Skeletal muscle satellite cell (primary cell): Measurements from ENCODE around the gene EFCAB8.
"Not testable (repeated sequence)": the region's sequence is repeated elsewhere in the genome, so short reads cannot be mapped to it uniquely, and the experiment has no call there.

Experiments
- H3K27me3 ChIP-seq: 2 replicates; pipeline ENCODE4 v1.7.0; 2013; ENCODE audit warnings: low read length; ENCODE audit not compliant: control insufficient read depth, insufficient read depth
- H3K36me3 ChIP-seq: 2 replicates; pipeline ENCODE4 v1.7.0; 2013; ENCODE audit warnings: mild to moderate bottlenecking, control low read depth, low read length; ENCODE audit not compliant: insufficient read depth
- H3K4me1 ChIP-seq: 2 replicates; pipeline ENCODE4 v1.7.0; 2013; ENCODE audit warnings: low read length; ENCODE audit not compliant: control insufficient read depth, insufficient read depth
- H3K4me2 ChIP-seq: 2 replicates; pipeline ENCODE4 v1.7.0; 2013; ENCODE audit warnings: mild to moderate bottlenecking, low read length
- H3K4me3 ChIP-seq: 2 replicates; pipeline ENCODE4 v1.7.0; 2013; ENCODE audit warnings: low read length
- H3K9ac ChIP-seq: 2 replicates; pipeline ENCODE4 v1.7.0; 2013; ENCODE audit warnings: mild to moderate bottlenecking, low read depth, low read length, moderate library complexity
- H3K9me3 ChIP-seq: replicated peaks from 2 replicates; pipeline ENCODE4 v1.7.0; 2013; ENCODE audit warnings: mild to moderate bottlenecking, control low read depth, low read length

The EFCAB8 gene

DNA sequence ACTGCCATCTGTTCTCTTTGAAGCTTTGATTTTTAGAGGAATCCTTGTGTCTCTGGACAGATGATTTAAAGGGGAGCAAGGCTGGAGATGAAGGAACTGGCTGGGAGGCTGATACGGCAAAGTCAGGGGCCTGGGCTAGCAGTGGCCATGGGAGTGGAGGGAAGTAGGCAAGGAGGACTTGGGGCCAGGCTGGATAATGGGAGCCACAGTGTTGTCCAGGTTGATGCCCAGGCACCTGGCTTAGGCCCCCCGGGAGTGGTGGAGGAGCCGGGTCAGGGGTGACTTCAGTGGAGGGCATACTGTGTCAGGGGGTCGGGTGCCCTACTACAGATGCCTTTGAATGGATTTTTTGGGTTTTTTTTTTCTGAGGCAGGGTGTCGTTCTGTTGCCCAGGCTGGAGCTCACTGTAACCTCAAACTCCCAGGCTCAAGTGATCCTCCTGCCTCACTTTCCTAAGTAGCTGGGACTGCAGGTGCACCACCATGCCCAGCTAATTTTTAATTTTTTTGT lies 45.0 kb downstream of the EFCAB8 start:
- H3K4me2 ChIP-seq = no peak overlapping the region
- no peaks in the 10 kb centered on the region for H3K9me3 ChIP-seq
- H3K9ac ChIP-seq = no peak overlapping the region
- no peak overlapping the region for H3K4me3 ChIP-seq
- H3K27me3 ChIP-seq = peaks cover 9% of the 10 kb centered on the region
- no peaks in the 10 kb centered on the region for H3K36me3 ChIP-seq
- H3K4me1 ChIP-seq = no peaks in the 10 kb centered on the region

DNA sequence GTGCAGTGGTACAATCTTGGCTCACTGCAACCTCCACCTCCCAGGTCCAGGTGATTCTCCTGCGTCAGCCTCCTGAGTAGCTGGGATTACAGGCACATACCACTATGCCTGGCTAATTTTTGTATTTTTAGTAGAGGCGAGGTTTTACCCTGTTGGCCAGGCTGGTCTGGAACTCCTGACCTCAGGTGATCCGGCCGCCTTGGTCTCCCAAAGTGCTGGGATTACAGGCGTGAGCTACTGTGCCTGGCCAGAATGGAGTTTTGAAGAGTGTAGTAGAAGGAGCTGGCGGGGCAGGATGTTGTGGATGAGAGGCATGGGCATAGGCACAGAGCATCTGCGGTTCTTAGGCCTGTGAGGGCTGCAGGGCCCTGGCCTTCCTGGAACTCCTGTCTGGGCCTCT lies 46.0 kb downstream of the EFCAB8 start:
- not testable (repeated sequence) for H3K9me3 ChIP-seq, H3K4me3 ChIP-seq, H3K36me3 ChIP-seq, H3K27me3 ChIP-seq, H3K4me2 ChIP-seq, H3K9ac ChIP-seq, H3K4me1 ChIP-seq

DNA sequence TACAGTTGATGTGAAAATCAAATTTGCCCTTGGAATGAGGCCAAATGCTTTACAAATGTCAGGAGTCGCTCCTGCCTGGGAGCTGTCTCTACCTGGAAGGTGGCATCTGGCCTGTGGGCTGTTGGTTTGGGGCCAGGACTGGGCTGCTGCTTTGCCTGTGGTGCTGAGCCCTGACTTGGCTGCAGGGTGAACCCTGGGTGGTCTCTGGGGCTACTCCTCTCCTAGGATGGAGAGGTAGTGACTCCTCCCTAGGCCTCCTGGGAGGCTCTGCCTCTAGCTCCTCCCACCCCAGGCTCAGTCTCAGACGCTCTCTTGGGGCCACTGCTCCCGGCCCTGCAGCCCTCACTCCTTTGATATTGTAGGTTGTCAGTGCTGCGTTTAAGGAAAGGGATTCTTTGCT lies 47.5 kb downstream of the EFCAB8 start:
- Histone ChIP-seq H3K4me2 (no peak overlapping the region), H3K4me3 (no peak overlapping the region), H3K4me1 (no peaks in the 10 kb centered on the region), H3K36me3 (no peaks in the 10 kb centered on the region), H3K9me3 (no peaks in the 10 kb centered on the region), H3K27me3 (peaks cover 9% of the 10 kb centered on the region), H3K9ac (no peak overlapping the region)

DNA sequence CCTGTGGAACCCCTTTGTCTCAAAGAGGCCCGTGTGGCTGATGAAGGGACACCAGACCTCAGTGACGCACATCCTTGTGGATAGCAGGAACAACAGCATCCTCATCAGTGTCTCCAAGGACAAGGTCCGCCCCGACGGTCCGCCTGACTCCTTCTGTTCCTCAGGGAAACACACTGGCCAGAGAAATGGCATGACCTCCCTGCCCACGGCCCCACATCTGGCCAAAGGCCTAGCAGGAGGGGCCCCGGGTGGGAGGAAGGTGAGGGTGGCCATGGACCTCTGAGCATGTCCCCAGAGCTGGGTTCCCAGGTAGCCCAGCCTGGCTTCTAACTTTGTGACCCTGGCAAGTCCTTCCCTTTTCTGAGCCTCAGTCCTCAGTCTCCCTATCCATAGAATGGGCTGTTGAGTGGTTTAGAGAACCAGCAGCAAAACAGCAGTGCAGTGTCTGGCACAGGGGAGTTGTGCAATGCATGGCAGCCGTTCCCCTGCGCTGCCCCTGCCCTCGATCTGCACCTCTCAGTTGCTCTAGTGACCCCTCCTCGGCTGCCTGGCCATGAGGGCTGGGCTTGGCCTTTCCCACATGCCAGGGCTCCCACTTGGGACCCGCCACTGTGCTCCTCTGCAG lies 48.3 kb downstream of the EFCAB8 start:
- H3K9me3 ChIP-seq = no peaks in the 10 kb centered on the region
- H3K36me3 ChIP-seq = no peaks in the 10 kb centered on the region
- H3K27me3 ChIP-seq = peaks cover 9% of the 10 kb centered on the region
- no peak overlapping the region for H3K4me2 ChIP-seq
- H3K4me1 ChIP-seq = no peaks in the 10 kb centered on the region
- H3K9ac ChIP-seq = no peak overlapping the region
- H3K4me3 ChIP-seq = no peak overlapping the region

DNA sequence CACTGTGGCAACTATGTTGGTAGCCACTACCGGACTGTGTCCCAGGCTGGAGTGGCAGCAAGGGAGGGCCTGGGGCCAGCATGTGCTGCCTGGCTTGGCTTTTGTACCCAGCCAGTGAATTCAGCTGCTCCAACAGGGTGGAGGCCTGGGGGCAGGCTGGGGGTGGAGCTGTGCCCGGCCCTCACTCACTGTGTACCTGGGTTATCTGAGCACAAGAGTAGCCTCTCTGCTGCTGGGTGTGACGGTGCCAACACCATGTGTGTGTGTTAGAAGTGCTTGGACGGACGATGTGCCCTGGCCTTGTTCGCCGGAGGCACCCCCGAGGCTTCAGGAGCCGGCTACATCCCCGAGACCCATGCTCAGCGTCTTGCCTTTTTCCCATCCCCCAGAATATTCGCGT lies 49.2 kb downstream of the EFCAB8 start:
- Histone ChIP-seq H3K9me3 (no peaks in the 10 kb centered on the region), H3K4me2 (no peak overlapping the region), H3K4me3 (no peak overlapping the region), H3K4me1 (no peaks in the 10 kb centered on the region), H3K27me3 (peaks cover 9% of the 10 kb centered on the region), H3K9ac (no peak overlapping the region), H3K36me3 (no peaks in the 10 kb centered on the region)

DNA sequence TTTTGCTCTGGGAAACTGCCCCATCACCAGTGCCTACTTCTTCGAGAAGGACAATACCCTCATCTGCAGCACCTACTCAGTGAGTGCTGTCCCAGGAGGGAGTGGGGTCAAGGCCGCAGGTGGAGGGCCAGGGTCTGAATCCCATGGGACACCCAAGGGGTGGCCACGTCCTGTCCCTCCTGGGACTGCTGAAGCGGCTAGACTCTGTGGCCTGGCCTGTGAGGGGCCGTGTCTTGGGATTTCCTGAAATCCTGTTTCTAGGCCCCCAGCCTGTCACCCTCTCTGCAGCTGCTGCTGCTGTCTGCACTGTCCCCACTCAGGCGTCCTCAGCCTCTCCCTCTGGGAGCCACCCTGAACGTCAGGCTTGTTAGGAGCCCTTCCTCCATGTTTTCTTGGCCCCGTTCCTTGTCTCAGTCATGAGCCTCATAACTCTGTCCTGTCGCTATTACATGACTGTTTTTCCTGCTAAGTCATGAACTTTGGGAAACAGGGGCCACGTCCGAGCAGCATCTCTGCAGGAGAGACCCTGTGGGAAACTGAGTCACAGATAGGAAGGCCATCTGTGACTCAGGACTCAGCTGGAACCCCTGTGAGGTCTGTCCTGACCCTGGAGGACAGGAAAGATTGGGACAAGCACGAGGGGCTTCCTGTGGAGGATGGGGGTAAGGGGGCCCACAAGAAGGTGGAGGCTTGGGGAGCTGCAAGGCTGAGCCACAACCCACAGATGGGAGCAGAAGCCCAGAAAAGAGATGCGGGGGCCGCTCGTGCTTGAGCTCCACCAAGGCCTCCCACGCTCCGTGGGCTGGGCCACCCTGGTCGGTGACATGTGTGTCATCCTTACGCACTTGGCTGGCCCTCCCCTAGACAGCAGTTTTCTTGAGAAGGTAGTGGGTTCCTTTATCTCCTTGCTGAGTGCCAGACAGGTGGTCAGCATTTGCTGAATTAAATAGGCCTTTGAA lies 49.9 kb downstream of the EFCAB8 start:
- H3K4me3 ChIP-seq = no peak overlapping the region
- H3K4me2 ChIP-seq = no peak overlapping the region
- H3K4me1 ChIP-seq = no peaks in the 10 kb centered on the region
- peaks cover 9% of the 10 kb centered on the region for H3K27me3 ChIP-seq
- no peaks in the 10 kb centered on the region for H3K36me3 ChIP-seq
- no peaks in the 10 kb centered on the region for H3K9me3 ChIP-seq
- no peak overlapping the region for H3K9ac ChIP-seq

DNA sequence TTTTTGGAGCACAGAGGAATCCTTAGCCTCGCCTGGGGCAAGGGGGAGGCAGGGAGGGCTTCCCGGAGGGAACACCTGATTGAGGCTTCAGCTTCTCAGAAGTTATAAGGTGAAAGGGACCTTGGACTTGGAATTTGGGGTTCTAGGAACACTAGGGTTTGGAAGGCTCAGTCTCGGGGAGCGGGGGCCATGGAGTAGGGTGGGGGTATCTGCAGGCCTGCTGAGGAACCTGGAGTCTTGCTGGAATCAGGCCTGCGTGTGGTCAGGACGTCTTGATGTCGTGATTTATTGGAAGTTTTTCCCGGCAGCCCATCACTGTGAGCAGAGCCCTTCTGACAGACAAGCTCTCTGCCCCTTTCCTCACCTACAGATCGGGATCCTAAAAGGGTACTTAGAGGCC lies 50.7 kb downstream of the EFCAB8 start:
- no peaks in the 10 kb centered on the region for H3K4me1 ChIP-seq
- no peak overlapping the region for H3K4me3 ChIP-seq
- H3K36me3 ChIP-seq = no peaks in the 10 kb centered on the region
- H3K9me3 ChIP-seq = no peaks in the 10 kb centered on the region
- H3K4me2 ChIP-seq = no peak overlapping the region
- H3K27me3 ChIP-seq = peaks cover 9% of the 10 kb centered on the region
- no peak overlapping the region for H3K9ac ChIP-seq

DNA sequence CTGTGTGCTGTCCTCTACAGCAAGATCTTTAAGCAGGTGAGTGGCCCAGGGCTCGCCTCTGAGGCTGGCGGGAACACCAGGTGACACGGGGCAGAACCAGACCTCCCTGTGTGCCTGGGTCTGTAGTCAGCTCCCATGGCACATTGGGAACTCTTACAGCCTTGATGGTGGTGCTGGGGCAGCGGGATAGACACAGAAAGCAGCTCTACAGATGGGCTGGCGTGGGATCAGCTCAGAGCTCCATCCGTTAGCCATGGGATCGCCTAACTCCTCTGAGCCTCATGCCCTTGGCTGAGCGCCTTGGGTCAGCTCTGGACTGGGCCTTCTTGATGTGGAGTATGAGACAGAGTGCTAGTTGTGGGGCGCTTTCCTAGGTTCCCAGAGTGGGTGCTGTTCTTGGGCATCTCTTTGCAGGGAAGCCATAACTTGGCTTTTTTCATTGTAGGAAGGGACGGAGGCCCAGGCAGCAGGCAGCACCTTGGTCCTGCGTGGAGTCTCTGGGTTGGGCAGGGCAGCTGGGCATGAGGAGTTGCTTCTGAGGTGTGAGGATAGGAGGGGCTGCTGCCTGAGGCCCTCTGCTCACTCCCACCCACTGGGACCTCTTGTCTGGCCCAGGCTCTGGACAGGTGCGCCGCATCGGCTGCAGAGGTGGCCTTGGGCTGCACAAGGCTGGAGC lies 51.3 kb downstream of the EFCAB8 start:
- no peaks in the 10 kb centered on the region for H3K4me1 ChIP-seq
- H3K36me3 ChIP-seq = no peaks in the 10 kb centered on the region
- no peak overlapping the region for H3K4me3 ChIP-seq
- H3K9ac ChIP-seq = no peak overlapping the region
- H3K9me3 ChIP-seq = no peaks in the 10 kb centered on the region
- peaks cover 9% of the 10 kb centered on the region for H3K27me3 ChIP-seq
- H3K4me2 ChIP-seq = no peak overlapping the region

DNA sequence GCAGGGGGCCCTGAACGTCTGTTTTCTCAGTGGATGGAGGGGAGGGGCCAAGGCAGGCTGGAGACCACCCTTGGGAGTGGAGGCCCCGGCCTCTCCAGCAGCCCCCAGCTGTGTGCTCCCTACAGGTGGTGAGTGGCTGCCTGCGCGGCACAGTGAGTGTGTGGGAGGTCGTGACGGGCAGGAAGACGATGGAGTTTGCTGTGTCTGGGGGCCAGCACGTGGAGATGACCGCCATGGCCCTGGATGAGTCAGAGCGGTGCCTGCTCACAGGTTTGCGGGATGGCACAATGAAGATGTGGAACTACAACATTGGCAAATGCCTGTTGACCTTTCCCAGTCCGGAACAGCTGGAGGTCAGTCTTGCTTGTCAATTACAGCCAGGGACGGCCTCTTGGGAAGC lies 52.6 kb downstream of the EFCAB8 start:
- no peaks in the 10 kb centered on the region for H3K9me3 ChIP-seq
- H3K36me3 ChIP-seq = no peaks in the 10 kb centered on the region
- H3K4me3 ChIP-seq = no peak overlapping the region
- H3K9ac ChIP-seq = no peak overlapping the region
- no peak overlapping the region for H3K4me2 ChIP-seq
- peaks cover 9% of the 10 kb centered on the region for H3K27me3 ChIP-seq
- no peaks in the 10 kb centered on the region for H3K4me1 ChIP-seq

DNA sequence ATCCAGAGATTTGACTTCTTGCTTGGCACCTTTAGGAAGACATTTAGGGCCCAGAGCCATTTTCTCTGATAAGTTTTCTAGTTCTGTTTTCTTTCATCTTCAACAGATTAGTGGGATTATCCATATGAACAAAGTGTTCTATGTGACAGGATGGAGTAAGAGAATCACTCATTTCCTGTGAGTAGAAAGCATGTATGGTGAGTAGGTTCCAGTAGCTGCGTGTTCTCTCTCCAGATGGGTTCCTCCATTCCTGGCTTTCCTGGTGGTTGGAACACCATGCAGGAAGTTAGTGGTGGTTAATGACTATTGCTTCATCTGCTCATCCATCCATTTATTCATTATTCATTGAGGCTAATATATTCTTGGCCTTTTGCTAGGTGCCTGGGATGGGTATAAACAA lies 54.0 kb downstream of the EFCAB8 start:
- Histone ChIP-seq H3K4me1 (no peaks in the 10 kb centered on the region), H3K4me2 (no peak overlapping the region), H3K36me3 (no peaks in the 10 kb centered on the region), H3K9ac (no peak overlapping the region), H3K27me3 (peaks cover 6% of the 10 kb centered on the region), H3K4me3 (no peak overlapping the region), H3K9me3 (no peaks in the 10 kb centered on the region)

DNA sequence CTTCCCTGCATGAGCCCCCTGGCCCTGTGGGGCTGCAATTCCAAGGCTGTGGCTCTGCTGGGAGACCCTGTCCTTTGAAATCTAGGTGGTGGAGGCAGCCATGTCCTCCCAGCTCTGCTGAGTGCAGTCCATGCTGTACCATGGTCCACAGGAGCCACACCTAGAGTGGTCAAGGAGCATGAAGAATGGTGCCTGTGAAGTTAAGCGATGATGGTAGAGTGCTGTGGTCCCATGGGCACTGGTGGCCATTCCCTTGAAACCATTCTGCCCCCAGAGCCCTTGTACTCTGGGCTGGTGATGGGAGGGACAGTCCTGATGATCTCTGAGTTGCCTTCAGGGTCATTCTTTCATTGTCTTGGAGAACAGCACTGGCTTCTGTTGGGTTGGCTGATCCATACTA lies 55.3 kb downstream of the EFCAB8 start:
- Histone ChIP-seq H3K36me3 (no peaks in the 10 kb centered on the region), H3K9me3 (no peaks in the 10 kb centered on the region)

More for the DNA sequence above, 55.3 kb downstream of the EFCAB8 start:
- no peaks in the 10 kb centered on the region for H3K27me3 ChIP-seq
- H3K9ac ChIP-seq = no peak overlapping the region
- H3K4me1 ChIP-seq = no peaks in the 10 kb centered on the region
- no peak overlapping the region for H3K4me3 ChIP-seq
- no peak overlapping the region for H3K4me2 ChIP-seq
